HG02798 (cell line): Measurements from ENCODE around the gene TBX20.

Source experiments
- ATAC-seq: cut with Tn5 transposase; IDR thresholded peaks from one replicate; pipeline ENCODE4 v1.9.1; 2021; ENCODE audit warnings: mild to moderate bottlenecking; ENCODE audit not compliant: unreplicated experiment, poor library complexity

TBX20 gene

GRCh38 chr7:35253710-35254495 lies at the start of gene TBX20:
TSS of gene TBX20 (minus strand) at chr7:35254100. CDS start at chr7:35253620, 480 bp downstream.
- ATAC-seq, result peak; percentile 64

- ATAC-seq, result no peak
These were observed 35.5 kb upstream of the TBX20 start for GRCh38 chr7:35289376-35289775.

GRCh38 chr7:35286986-35287385 lies 33.1 kb upstream of the TBX20 start:
- no peak for ATAC-seq

GRCh38 chr7:35286422-35286821 lies 32.5 kb upstream of the TBX20 start:
- no peak for ATAC-seq

- no peak for ATAC-seq
These were observed 31.9 kb upstream of the TBX20 start for GRCh38 chr7:35285799-35286198.

GRCh38 chr7:35280902-35281301 lies 27.0 kb upstream of the TBX20 start:
- no peak for ATAC-seq

GRCh38 chr7:35277359-35277758 lies 23.5 kb upstream of the TBX20 start:
- no peak for ATAC-seq

- ATAC-seq, result no peak
These were observed 18.3 kb upstream of the TBX20 start for GRCh38 chr7:35272246-35272645.

GRCh38 chr7:35268953-35269352 lies 15.1 kb upstream of the TBX20 start:
- no peak for ATAC-seq

- no peak for ATAC-seq
These were observed 13.5 kb upstream of the TBX20 start for GRCh38 chr7:35267411-35267810.

- ATAC-seq, result no peak
These were observed 9.5 kb upstream of the TBX20 start for GRCh38 chr7:35263396-35263795.

- no peak for ATAC-seq
These were observed 7.8 kb upstream of the TBX20 start for GRCh38 chr7:35261476-35262285.

GRCh38 chr7:35261041-35261440 lies 7.1 kb upstream of the TBX20 start:
- ATAC-seq, result no peak

GRCh38 chr7:35260246-35260645 lies 6.3 kb upstream of the TBX20 start:
- no peak for ATAC-seq

- ATAC-seq, result no peak
These were observed 5.6 kb upstream of the TBX20 start for GRCh38 chr7:35259523-35259908.

- no peak for ATAC-seq
These were observed 5.1 kb upstream of the TBX20 start for GRCh38 chr7:35258868-35259522.

- no peak for ATAC-seq
These were observed 4.4 kb upstream of the TBX20 start for GRCh38 chr7:35258125-35258867.

GRCh38 chr7:35257251-35258124 lies 3.6 kb upstream of the TBX20 start:
- no peak for ATAC-seq
